ENCODE data around the gene SHISA4.

- TF ChIP-seq SP1 (IDR thresholded peaks at IDR 0.05) = no peak
- no peak for TF ChIP-seq ARNT (IDR thresholded peaks at IDR 0.05)
- TF ChIP-seq BHLHE40 (IDR thresholded peaks at IDR 0.05; ENCODE audit: borderline replicate concordance) = no peak
- TF ChIP-seq FOXM1 (IDR thresholded peaks at IDR 0.05; ENCODE audit: borderline replicate concordance) = no peak
- no peak for TF ChIP-seq PKNOX1 (IDR thresholded peaks at IDR 0.05)
- TF ChIP-seq NFRKB (IDR thresholded peaks at IDR 0.05) = no peak
- no peak for TF ChIP-seq TARDBP (IDR thresholded peaks at IDR 0.05)
- TF ChIP-seq ELF4 (IDR thresholded peaks at IDR 0.05) = no peak
- no peak for TF ChIP-seq ZNF384 (IDR thresholded peaks at IDR 0.05)
- no peak for TF ChIP-seq SUZ12 (IDR thresholded peaks at IDR 0.05)
These were observed 33.4 kb downstream of the SHISA4 start for GRCh38 chr1:201921952-201922558.

All from HEK293T (cell line).